IMR-90 (cell line): Measurements from ENCODE around the gene CIROP. TPM values are rescaled to one million over a fixed set of nuclear protein-coding genes. Genes with fewer than 3 reads are reported as not detected.
A peak's percentile ranks its signal among the peaks of the same experiment; 100 is the strongest.

ENCODE experiments used
- ATAC-seq: fragments of 200-7000 bp; cut with Tn5 transposase; 2 replicates; pipeline ENCODE4 v1.9.1; 2020; ENCODE audit warnings: low read depth, mild to moderate bottlenecking, moderate library complexity
- BruUV-seq: library from RNA; stranded (reverse); fragments of 400-500 nt; replicated peaks from 2 replicates; lab custom pipeline; 2021; lab: Mats Ljungman, UMichigan
- CTCF ChIA-PET: fragments of 300-600 bp; formaldehyde crosslinking; extraction: SDS; loops from one replicate; lab custom pipeline; 2021; ENCODE audit warnings: antibody characterized with exemption; lab: Yijun Ruan, JAX
- POLR2A ChIA-PET: fragments of 300-600 bp; sonication (Branson Sonifier 250); formaldehyde crosslinking; loops from one replicate; lab custom pipeline; 2022; ENCODE audit warnings: antibody characterized with exemption; ENCODE audit not compliant: unreplicated experiment; lab: Charles Lee
- DNase-seq: peaks from one replicate; pipeline ENCODE4 v3.0.0; 2013
- H2AFZ ChIP-seq: replicated peaks from 2 replicates; pipeline ENCODE3; 2013; ENCODE audit warnings: low read length, mild to moderate bottlenecking; ENCODE audit not compliant: poor library complexity
- H2AK5ac ChIP-seq: 2 replicates; pipeline ENCODE4 v1.6.1; 2013; ENCODE audit warnings: low read depth, low read length, inconsistent platforms
- H2AK9ac ChIP-seq: replicated peaks from 2 replicates; pipeline ENCODE3; 2013; ENCODE audit warnings: mild to moderate bottlenecking, low read depth, low read length, moderate library complexity; ENCODE audit not compliant: poor library complexity
- H2BK120ac ChIP-seq: 2 replicates; pipeline ENCODE4 v1.6.1; 2013; ENCODE audit warnings: low read depth, low read length, inconsistent platforms
- H2BK15ac ChIP-seq: 3 replicates; pipeline ENCODE4 v1.6.1; 2013; ENCODE audit warnings: low read depth, low read length, inconsistent platforms
- H2BK20ac ChIP-seq: 2 replicates; pipeline ENCODE4 v1.6.1; 2013; ENCODE audit warnings: low read depth, mild to moderate bottlenecking, inconsistent platforms, low read length, moderate library complexity
- H2BK5ac ChIP-seq: 2 replicates; pipeline ENCODE4 v1.6.1; 2013; ENCODE audit warnings: mild to moderate bottlenecking, low read depth, low read length, inconsistent platforms; ENCODE audit not compliant: poor library complexity, severe bottlenecking
- H3K14ac ChIP-seq: replicated peaks from 2 replicates; pipeline ENCODE4 v1.6.1; 2013; ENCODE audit warnings: low read depth, low read length, inconsistent platforms
- H3K18ac ChIP-seq: 2 replicates; pipeline ENCODE4 v1.6.1; 2013; ENCODE audit warnings: low read depth, low read length, control low read depth
- H3K23ac ChIP-seq: 2 replicates; pipeline ENCODE4 v1.6.1; 2013; ENCODE audit warnings: low read depth, low read length, inconsistent platforms
- H3K27ac ChIP-seq: 2 replicates; pipeline ENCODE4 v1.5.1; 2013; ENCODE audit warnings: mild to moderate bottlenecking, control low read depth, low read length; ENCODE audit not compliant: insufficient read depth
- H3K27me3 ChIP-seq: 2 replicates; pipeline ENCODE4 v1.6.1; 2013; ENCODE audit warnings: low read length; ENCODE audit not compliant: control insufficient read depth, insufficient read depth
- H3K36me3 ChIP-seq: 2 replicates; pipeline ENCODE4 v1.6.1; 2013; ENCODE audit warnings: low read length, mixed read lengths; ENCODE audit not compliant: control insufficient read depth, insufficient read depth
- H3K4ac ChIP-seq: 2 replicates; pipeline ENCODE4 v1.6.1; 2013; ENCODE audit warnings: low read depth, low read length, inconsistent platforms
- H3K4me1 ChIP-seq: 2 replicates; pipeline ENCODE4 v1.6.1; 2013; ENCODE audit warnings: low read length, mixed read lengths; ENCODE audit not compliant: control insufficient read depth, insufficient read depth
- H3K4me2 ChIP-seq: 2 replicates; pipeline ENCODE4 v1.6.1; 2013; ENCODE audit warnings: low read depth, mild to moderate bottlenecking, control low read depth, low read length, moderate library complexity
- H3K4me3 ChIP-seq: 2 replicates; pipeline ENCODE4 v1.5.1; 2013; ENCODE audit warnings: low read depth, mild to moderate bottlenecking, control low read depth, low read length, moderate library complexity; ENCODE audit not compliant: insufficient read depth
- H3K56ac ChIP-seq: 2 replicates; pipeline ENCODE4 v1.6.1; 2013; ENCODE audit warnings: low read length, inconsistent platforms; ENCODE audit not compliant: insufficient read depth; ENCODE audit errors: extremely low read depth
- H3K79me1 ChIP-seq, 2 experiments: 2 replicates each; pipeline ENCODE4 v1.6.1; 2013; ENCODE audit warnings: low read length in 2 of 2, inconsistent platforms in 1 of 2, low read depth in 1 of 2
- H3K9ac ChIP-seq: 2 replicates; pipeline ENCODE4 v1.6.1; 2013; ENCODE audit warnings: low read depth, low read length, control low read depth
- H3K9me1 ChIP-seq: 2 replicates; pipeline ENCODE4 v1.6.1; 2013; ENCODE audit warnings: low read length, inconsistent platforms; ENCODE audit not compliant: insufficient read depth
- H3K9me3 ChIP-seq: 2 replicates; pipeline ENCODE4 v1.6.1; 2013; ENCODE audit warnings: low read length; ENCODE audit not compliant: control insufficient read depth, insufficient read depth
- H4K20me1 ChIP-seq: 2 replicates; pipeline ENCODE4 v1.6.1; 2013; ENCODE audit warnings: low read length, inconsistent platforms; ENCODE audit not compliant: insufficient read depth
- H4K5ac ChIP-seq: 2 replicates; pipeline ENCODE4 v1.6.1; 2013; ENCODE audit warnings: mild to moderate bottlenecking, low read depth, low read length, control low read depth
- H4K8ac ChIP-seq, 2 experiments: 2 replicates each; pipeline ENCODE4 v1.6.1; 2013; ENCODE audit warnings: low read depth in 2 of 2, low read length in 2 of 2, control low read depth in 1 of 2, inconsistent platforms in 1 of 2
- H4K91ac ChIP-seq: 2 replicates; pipeline ENCODE4 v1.6.1; 2013; ENCODE audit warnings: low read depth, low read length, inconsistent platforms; ENCODE audit not compliant: insufficient read depth
- CEBPB ChIP-seq: IDR thresholded peaks from 2 replicates; pipeline ENCODE4 v1.6.1; 2012; ENCODE audit warnings: low read depth, low read length, improper control_type of control experiment
- CTCF ChIP-seq: conservative IDR thresholded peaks from 2 replicates; pipeline ENCODE4 v1.5.1; 2012; ENCODE audit warnings: mild to moderate bottlenecking, low read depth, low read length, improper control_type of control experiment
- ELK1 ChIP-seq: fragments of 150-350 bp; IDR thresholded peaks from 2 replicates; pipeline ENCODE4 v1.6.1; 2016; ENCODE audit warnings: low read depth, mild to moderate bottlenecking, low read length, moderate library complexity, borderline replicate concordance
- FOS ChIP-seq: fragments of 150-350 bp; IDR thresholded peaks from 2 replicates; pipeline ENCODE4 v1.6.1; 2016; ENCODE audit warnings: low read depth, low read length
- MAFK ChIP-seq: IDR thresholded peaks from 2 replicates; pipeline ENCODE4 v1.6.1; 2012; ENCODE audit warnings: low read depth, low read length, improper control_type of control experiment
- MAZ ChIP-seq: IDR thresholded peaks from 2 replicates; pipeline ENCODE4 v1.6.1; 2012; ENCODE audit warnings: low read depth, mild to moderate bottlenecking, low read length, improper control_type of control experiment, moderate library complexity, borderline replicate concordance
- MXI1 ChIP-seq: IDR thresholded peaks from 2 replicates; pipeline ENCODE4 v1.6.1; 2012; ENCODE audit warnings: low read depth, mild to moderate bottlenecking, low read length, moderate library complexity, borderline replicate concordance
- NFE2L2 ChIP-seq: fragments of 150-350 bp; IDR thresholded peaks from 2 replicates; pipeline ENCODE4 v1.6.1; 2016; ENCODE audit warnings: low read depth, mild to moderate bottlenecking, low read length
- POLR2A ChIP-seq: IDR thresholded peaks from 2 replicates; pipeline ENCODE4 v1.6.1; 2012; ENCODE audit warnings: mild to moderate bottlenecking, low read depth, low read length
- RCOR1 ChIP-seq: IDR thresholded peaks from 2 replicates; pipeline ENCODE4 v1.6.1; 2012; ENCODE audit warnings: mild to moderate bottlenecking, low read length, improper control_type of control experiment; ENCODE audit not compliant: insufficient replicate concordance
- RFX5 ChIP-seq: IDR thresholded peaks from 2 replicates; pipeline ENCODE4 v1.8.0; 2012; ENCODE audit warnings: low read depth, mild to moderate bottlenecking, low read length, moderate library complexity
- SMC3 ChIP-seq: fragments of 150-350 bp; IDR thresholded peaks from 2 replicates; pipeline ENCODE4 v1.6.1; 2016; ENCODE audit warnings: low read depth, mild to moderate bottlenecking, antibody characterized with exemption, low read length, moderate library complexity
- USF2 ChIP-seq: fragments of 150-350 bp; IDR thresholded peaks from 2 replicates; pipeline ENCODE4 v1.6.1; 2017; ENCODE audit warnings: mild to moderate bottlenecking, antibody characterized with exemption, low read length, low read depth
- WGBS, 2 experiments: methylation state at CpG; one replicate each; pipeline versions ENCODE4 v1.1.5 to v1.1.7; 2013; ENCODE audit warnings: missing lambda C conversion rate in 2 of 2; ENCODE audit not compliant: insufficient read length in 1 of 2; ENCODE audit errors: extremely low coverage in 2 of 2; 5-methylcytosine and 5-hydroxymethylcytosine counted together
- dilution Hi-C: fragments of 300-500 bp; cut with HindIII; formaldehyde crosslinking; loops from one replicate; pipeline ENCODE4 v1.14.3; 2018; ENCODE audit warnings: low sequenced_read_pairs; ENCODE audit not compliant: unreplicated experiment
- in situ Hi-C: fragments of 300-500 bp; cut with MboI; formaldehyde crosslinking; loops from 3 replicates; pipeline ENCODE4 v1.14.3; 2019; ENCODE audit warnings: low sequenced_read_pairs, inconsistent platforms, mixed read lengths
- intact Hi-C: fragments of 100-400 bp; cut with micrococcal nuclease; formaldehyde crosslinking; loops from 2 replicates; pipeline ENCODE4 v1.10.0; 2022
- polyA plus RNA-seq, 3 experiments: library from polyadenylated mRNA; depleted of rRNA; stranded (reverse); fragments of >200 nt; gene quantifications; 2 replicates each; pipeline ENCODE4 v1.2.3, GENCODE V29; 2012; ENCODE audit warnings: low replicate concordance in 1 of 3
- total RNA-seq: library from RNA; depleted of rRNA; stranded (reverse); fragments of >200 nt; gene quantifications from 2 replicates; pipeline ENCODE4 v1.2.3, GENCODE V29; 2012

Gene CIROP
- total and polyA plus RNA-seq, 2 of the 4 experiments (the other 2 are of a cell fraction), result 0.31 to 0.36 TPM

GRCh38 chr14:23112359-23113178, 7.8 kb upstream of the CIROP start:
- Histone ChIP-seq H4K5ac (peak overlapping the region; percentile 47), H2BK5ac (peak overlapping the region; percentile 23), H2BK20ac (peak overlapping the region; percentile 55), H3K27me3 (no peaks in the 10 kb centered on the region), H2AK5ac (peak overlapping the region; percentile 56), H3K4me1 (peaks cover 29% of the 10 kb centered on the region), H3K9ac (no peak overlapping the region), H3K36me3 (no peaks in the 10 kb centered on the region), H3K4ac (peak overlapping the region; percentile 55; the same call in 1 of the 2 replicates), H3K18ac (peak overlapping the region; percentile 43; the same call in 1 of the 2 replicates), H4K20me1 (no peaks in the 10 kb centered on the region), H3K23ac (no peak overlapping the region), H3K4me3 (no peak overlapping the region), H2BK15ac (peak overlapping the region; percentile 97), H3K14ac (peak overlapping the region; percentile 63; the same call in 1 of the 2 replicates), H2AK9ac (peak overlapping the region; percentile 23), H3K27ac (peak overlapping the region; percentile 5; the same call in 1 of the 2 replicates), H4K91ac (peak overlapping the region; percentile 39; the same call in 1 of the 2 replicates), H3K56ac (no peak overlapping the region), H3K79me1 (peaks cover 9 to 10% of the 10 kb centered on the region in 2 experiments; a peak in 2 of 4 replicates), H3K4me2 (no peak overlapping the region), H2BK120ac (peak overlapping the region; percentile 60; the same call in 1 of the 2 replicates), H4K8ac (peak overlapping the region; percentile 81 to 92; a peak in 3 of 4 replicates), H2AFZ (peak overlapping the region; percentile 64), H3K9me1 (peaks cover 35% of the 10 kb centered on the region), H3K9me3 (no peaks in the 10 kb centered on the region)
- intact Hi-C loops, result no loop called here
- DNase-seq, result no peak
- CTCF ChIA-PET, result interaction anchor here (0.6 to 2.2 kb wide), 6 partner anchors 9 to 55 kb away, joined by 3 to 6 read pairs (median 4); partner anchors contain the start of genes ACIN1, C14orf119 and CDH24
- 58 to 100% methylated on average over 1 to 7 of the region's 12 CpGs for WGBS, 2 experiments
- ATAC-seq, result no peak
- in situ Hi-C loops, result loop anchor here (10.0 kb wide), 1 partner anchor 192 kb away; the partner anchor contains the start of genes BCL2L2 and PPP1R3E
- no TSS peak for BruUV-seq
- dilution Hi-C loops, result no loop called here
- POLR2A ChIA-PET, result no interaction called here
- no peak for TF ChIP-seq RFX5
- TF ChIP-seq CTCF, result no peak
- no peak for TF ChIP-seq SMC3
- no peak for TF ChIP-seq MAZ
- no peak for TF ChIP-seq MXI1
- no peak for TF ChIP-seq NFE2L2
- no peak for TF ChIP-seq POLR2A
- no peak for TF ChIP-seq USF2
- TF ChIP-seq FOS, result no peak
- TF ChIP-seq CEBPB, result no peak
- TF ChIP-seq MAFK, result no peak
- no peak for TF ChIP-seq RCOR1
- no peak for TF ChIP-seq ELK1
